ENCODE results near the gene GNAI3. TPM values are rescaled to one million over a fixed set of nuclear protein-coding genes. Genes with fewer than 3 reads are reported as not detected.

Gene GNAI3
- total RNA-seq, 1 donor from 2014 or later = 6.7 TPM

GRCh38 chr1:109556563-109556962 is 8.1 kb downstream of the GNAI3 start:
- intact Hi-C loops (cut with DNase I) = no loop called here
- ATAC-seq = no peak
- H3K4me1 ChIP-seq = peaks cover 44% of the 10 kb centered on the region

GRCh38 chr1:109557520-109557919 is 9.1 kb downstream of the GNAI3 start:
- intact Hi-C loops (cut with DNase I) = no loop called here
- no peaks in the 10 kb centered on the region for H3K36me3 ChIP-seq
- H3K4me1 ChIP-seq = peaks cover 51% of the 10 kb centered on the region
- no peaks in the 10 kb centered on the region for H3K27me3 ChIP-seq (ENCODE audit: low read depth)
- no peak for ATAC-seq
- no peak overlapping the region for H3K27ac ChIP-seq
- no peak for TF ChIP-seq CTCF (IDR thresholded peaks at IDR 0.05)
- no peak overlapping the region for H3K4me3 ChIP-seq
- H3K9me3 ChIP-seq = no peaks in the 10 kb centered on the region
- no peak for DNase-seq

More at GRCh38 chr1:109556563-109556962, 8.1 kb downstream of the GNAI3 start:
- H3K9me3 ChIP-seq = no peaks in the 10 kb centered on the region
- no peaks in the 10 kb centered on the region for H3K27me3 ChIP-seq (ENCODE audit: low read depth)
- H3K27ac ChIP-seq = no peak overlapping the region
- no peaks in the 10 kb centered on the region for H3K36me3 ChIP-seq
- no peak overlapping the region for H3K4me3 ChIP-seq
- TF ChIP-seq CTCF (IDR thresholded peaks at IDR 0.05) = no peak
- DNase-seq = no peak

- TF ChIP-seq CTCF (IDR thresholded peaks at IDR 0.05) = no peak
- peaks cover 59% of the 10 kb centered on the region for H3K4me1 ChIP-seq
- ATAC-seq = no peak
These were observed 11.6 kb downstream of the GNAI3 start for GRCh38 chr1:109559995-109560394.

GRCh38 chr1:109564194-109564878 is 15.9 kb downstream of the GNAI3 start:
- H3K9me3 ChIP-seq = no peaks in the 10 kb centered on the region
- ATAC-seq = no peak
- H3K27ac ChIP-seq = no peak overlapping the region
- H3K36me3 ChIP-seq = no peaks in the 10 kb centered on the region
- peaks cover 54% of the 10 kb centered on the region for H3K4me1 ChIP-seq
- H3K4me3 ChIP-seq = no peak overlapping the region
- intact Hi-C loops (cut with DNase I) = no loop called here
- no peak for DNase-seq
- TF ChIP-seq CTCF (IDR thresholded peaks at IDR 0.05) = no peak
- H3K27me3 ChIP-seq (ENCODE audit: low read depth) = no peaks in the 10 kb centered on the region

More at GRCh38 chr1:109559995-109560394, 11.6 kb downstream of the GNAI3 start:
- H3K9me3 ChIP-seq = no peaks in the 10 kb centered on the region
- intact Hi-C loops (cut with DNase I) = no loop called here
- H3K27me3 ChIP-seq (ENCODE audit: low read depth) = no peaks in the 10 kb centered on the region
- H3K4me3 ChIP-seq = no peak overlapping the region
- no peak for DNase-seq
- no peaks in the 10 kb centered on the region for H3K36me3 ChIP-seq
- no peak overlapping the region for H3K27ac ChIP-seq

GRCh38 chr1:109565241-109565640 is 16.8 kb downstream of the GNAI3 start:
- Histone ChIP-seq H3K27me3 (ENCODE audit: low read depth) (no peaks in the 10 kb centered on the region), H3K36me3 (no peaks in the 10 kb centered on the region), H3K4me3 (no peak overlapping the region), H3K27ac (no peak overlapping the region), H3K4me1 (peaks cover 62% of the 10 kb centered on the region), H3K9me3 (no peaks in the 10 kb centered on the region)
- no peak for DNase-seq
- no peak for ATAC-seq
- intact Hi-C loops (cut with DNase I) = no loop called here
- TF ChIP-seq CTCF (IDR thresholded peaks at IDR 0.05) = no peak
